Measurements from ENCODE around the gene SAMD3. TPM values are rescaled to one million over a fixed set of nuclear protein-coding genes. Genes with fewer than 3 reads are reported as not detected.

The SAMD3 gene
- 0.39 TPM in 1 of 2 replicates, not detected in the other for total RNA-seq

GRCh38 chr6:130222775-130223174 is at the start of gene SAMD3:
Gene SAMD3, minus strand, starts transcription at chr6:130222951. Its CDS starts 7,678 bp downstream, at chr6:130215273.

Other genes with a start within 250 kb of the SAMD3 start
- 6.5 and 13.7 TPM in 2 replicates for gene L3MBTL3, start 204.4 kb downstream of the SAMD3 start, total RNA-seq
- 5.0 and 30.8 TPM in 2 replicates for gene TMEM200A, start 143.1 kb upstream of the SAMD3 start, total RNA-seq

Data from epithelial cell of alveolus of lung (primary cell).